Smooth muscle cell (in vitro differentiated cells): ENCODE results near the gene GPR6. TPM values are rescaled to one million over a fixed set of nuclear protein-coding genes. Genes with fewer than 3 reads are reported as not detected.

Source experiments
- DNase-seq: peaks from one replicate; lab custom pipeline; 2025; ENCODE audit not compliant: unreplicated experiment; lab: John Stamatoyannopoulos, UW
- H2AFZ ChIP-seq: fragments of 200-600 bp; sonication (generic); 2 replicates; pipeline ENCODE4 v1.6.0; 2016; ENCODE audit warnings: antibody characterized with exemption, low read depth, mild to moderate bottlenecking
- H3F3A ChIP-seq: fragments of 200-600 bp; sonication (generic); 2 replicates; pipeline ENCODE4 v1.6.0; 2017; ENCODE audit warnings: antibody characterized with exemption, low read depth
- H3K27ac ChIP-seq: fragments of 200-600 bp; sonication (generic); 2 replicates; pipeline ENCODE4 v1.5.1; 2016; ENCODE audit warnings: low read depth, mild to moderate bottlenecking
- H3K27me3 ChIP-seq: fragments of 200-600 bp; sonication (generic); 2 replicates; pipeline ENCODE4 v1.6.1; 2016; ENCODE audit warnings: low read depth, mild to moderate bottlenecking
- H3K36me3 ChIP-seq: fragments of 200-600 bp; sonication (generic); 2 replicates; pipeline ENCODE4 v1.5.1; 2016; ENCODE audit warnings: low read depth
- H3K4me1 ChIP-seq: fragments of 200-600 bp; sonication (generic); 2 replicates; pipeline ENCODE4 v1.5.1; 2016; ENCODE audit warnings: low read depth
- H3K4me2 ChIP-seq: fragments of 200-600 bp; sonication (generic); 2 replicates; pipeline ENCODE4 v1.6.0; 2016; ENCODE audit warnings: mild to moderate bottlenecking
- H3K4me3 ChIP-seq: fragments of 200-600 bp; sonication (generic); 2 replicates; pipeline ENCODE4 v1.5.1; 2016; ENCODE audit warnings: mild to moderate bottlenecking
- H3K79me2 ChIP-seq: fragments of 200-600 bp; sonication (generic); 2 replicates; pipeline ENCODE4 v1.6.0; 2016; ENCODE audit warnings: low read depth, mild to moderate bottlenecking
- H3K9ac ChIP-seq: fragments of 200-600 bp; sonication (generic); 2 replicates; pipeline ENCODE4 v1.6.0; 2016; ENCODE audit warnings: low read depth
- H3K9me3 ChIP-seq: fragments of 200-600 bp; sonication (generic); replicated peaks from 2 replicates; pipeline ENCODE4 v1.5.1; 2016; ENCODE audit warnings: low read depth
- H4K20me1 ChIP-seq: fragments of 200-600 bp; sonication (generic); 2 replicates; pipeline ENCODE4 v1.6.0; 2016; ENCODE audit warnings: low read depth
- CTCF ChIP-seq: fragments of 200-600 bp; sonication (generic); IDR thresholded peaks from 2 replicates; pipeline ENCODE4 v1.5.1; 2017; ENCODE audit warnings: borderline replicate concordance, mild to moderate bottlenecking, antibody characterized with exemption; ENCODE audit not compliant: insufficient read depth, poor library complexity, severe bottlenecking
- WGBS: methylation state at CpG from one replicate; pipeline ENCODE4 v1.1.7; 2016; ENCODE audit warnings: low lambda C conversion rate; 5-methylcytosine and 5-hydroxymethylcytosine counted together
- polyA plus RNA-seq: library from polyadenylated mRNA; unstranded; fragments of >200 nt; fragmentation: Nextera tagmentation; extraction: Ambion mirVana; gene quantifications from 2 replicates; pipeline ENCODE4 v1.2.1, GENCODE V29; 2016
- total RNA-seq: library from RNA; depleted of rRNA; stranded (reverse); fragments of >200 nt; gene quantifications from 2 replicates; pipeline ENCODE4 v1.2.3, GENCODE V29; 2014

Gene GPR6
- total and polyA plus RNA-seq, 2 experiments from 2014 or later = not detected

GRCh38 chr6:109963598-109964170, 14.4 kb upstream of the GPR6 start:
- H3K27ac ChIP-seq = no peak overlapping the region

GRCh38 chr6:109964949-109965348, 13.2 kb upstream of the GPR6 start:
- H3F3A ChIP-seq = peaks cover 7% of the 10 kb centered on the region
- H2AFZ ChIP-seq = no peak overlapping the region
- no peaks in the 10 kb centered on the region for H3K4me1 ChIP-seq
- TF ChIP-seq CTCF = no peak
- no peak overlapping the region for H3K4me2 ChIP-seq
- no peak overlapping the region for H3K9ac ChIP-seq
- no peak for DNase-seq
- no peak overlapping the region for H3K27ac ChIP-seq
- no peaks in the 10 kb centered on the region for H3K79me2 ChIP-seq
- 98% methylated on average over 2 of the region's 2 CpGs for WGBS
- H3K9me3 ChIP-seq = no peaks in the 10 kb centered on the region
- no peaks in the 10 kb centered on the region for H3K27me3 ChIP-seq
- H3K36me3 ChIP-seq = no peaks in the 10 kb centered on the region
- H3K4me3 ChIP-seq = no peak overlapping the region
- H4K20me1 ChIP-seq = no peaks in the 10 kb centered on the region

More at GRCh38 chr6:109963598-109964170, 14.4 kb upstream of the GPR6 start:
- no peaks in the 10 kb centered on the region for H3K79me2 ChIP-seq
- no peak overlapping the region for H3K9ac ChIP-seq
- no peaks in the 10 kb centered on the region for H3K27me3 ChIP-seq
- no peak overlapping the region for H3K4me3 ChIP-seq
- H4K20me1 ChIP-seq = no peaks in the 10 kb centered on the region
- H3K4me1 ChIP-seq = no peaks in the 10 kb centered on the region
- H3K4me2 ChIP-seq = no peak overlapping the region
- H2AFZ ChIP-seq = no peak overlapping the region
- peaks cover 7% of the 10 kb centered on the region for H3F3A ChIP-seq
- H3K9me3 ChIP-seq = no peaks in the 10 kb centered on the region
- 86% methylated on average over 2 of the region's 2 CpGs for WGBS
- no peak for TF ChIP-seq CTCF
- H3K36me3 ChIP-seq = no peaks in the 10 kb centered on the region
- no peak for DNase-seq

GRCh38 chr6:109966299-109966698, 11.8 kb upstream of the GPR6 start:
- no peak overlapping the region for H3K4me2 ChIP-seq
- no peaks in the 10 kb centered on the region for H3K9me3 ChIP-seq
- TF ChIP-seq CTCF = no peak
- H3K9ac ChIP-seq = no peak overlapping the region
- no peaks in the 10 kb centered on the region for H3K36me3 ChIP-seq
- no peak overlapping the region for H3K27ac ChIP-seq
- H4K20me1 ChIP-seq = no peaks in the 10 kb centered on the region
- 86% methylated on average over 1 of the region's 1 CpG for WGBS
- H2AFZ ChIP-seq = no peak overlapping the region
- no peaks in the 10 kb centered on the region for H3K27me3 ChIP-seq
- no peaks in the 10 kb centered on the region for H3K79me2 ChIP-seq
- H3K4me3 ChIP-seq = no peak overlapping the region
- peaks cover 7% of the 10 kb centered on the region for H3F3A ChIP-seq
- H3K4me1 ChIP-seq = no peaks in the 10 kb centered on the region
- DNase-seq = no peak

- Histone ChIP-seq H4K20me1 (no peaks in the 10 kb centered on the region), H3K79me2 (no peaks in the 10 kb centered on the region), H3K4me3 (no peak overlapping the region), H3K9ac (no peak overlapping the region), H3F3A (no peaks in the 10 kb centered on the region), H3K9me3 (no peaks in the 10 kb centered on the region), H2AFZ (no peak overlapping the region), H3K36me3 (no peaks in the 10 kb centered on the region), H3K4me2 (no peak overlapping the region), H3K27me3 (peaks cover 91% of the 10 kb centered on the region), H3K27ac (no peak overlapping the region), H3K4me1 (no peaks in the 10 kb centered on the region)
- WGBS = 16% methylated on average over 9 of the region's 9 CpGs
- TF ChIP-seq CTCF = no peak
- DNase-seq = no peak
Measured at GRCh38 chr6:109977791-109978173, 329 bp upstream of the GPR6 start.
